8988T (cell line): ENCODE results near the gene TAF11L3.
"Not testable (repeated sequence)": the region's sequence is repeated elsewhere in the genome, so short reads cannot be mapped to it uniquely, and the experiment has no call there.

Experiments used
- DNase-seq: peaks from one replicate; pipeline ENCODE4 v3.0.0; 2011

Gene TAF11L3

DNA sequence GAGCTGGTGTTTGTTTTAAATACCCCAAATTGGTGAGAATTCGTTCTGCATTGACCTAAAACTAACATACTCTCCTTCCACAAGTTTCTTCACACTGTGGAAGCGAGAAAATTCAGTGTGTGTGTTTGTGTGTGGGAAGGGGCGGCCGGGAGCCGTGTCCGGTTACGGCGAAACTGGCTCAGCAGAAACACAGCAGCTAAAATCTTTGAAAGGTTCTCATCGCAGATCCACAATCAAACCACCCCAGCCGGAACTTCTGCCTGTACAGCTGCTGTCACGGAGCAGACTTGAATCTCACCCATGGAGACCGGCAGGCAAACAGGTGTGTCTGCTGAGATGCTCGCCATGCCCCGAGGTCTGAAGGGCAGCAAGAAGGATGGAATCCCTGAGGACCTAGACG is at the start of gene TAF11L3:
Gene TAF11L3, plus strand, starts transcription at position 301 of the 400 bp plus-strand sequence.
- not testable (repeated sequence) for DNase-seq

DNA sequence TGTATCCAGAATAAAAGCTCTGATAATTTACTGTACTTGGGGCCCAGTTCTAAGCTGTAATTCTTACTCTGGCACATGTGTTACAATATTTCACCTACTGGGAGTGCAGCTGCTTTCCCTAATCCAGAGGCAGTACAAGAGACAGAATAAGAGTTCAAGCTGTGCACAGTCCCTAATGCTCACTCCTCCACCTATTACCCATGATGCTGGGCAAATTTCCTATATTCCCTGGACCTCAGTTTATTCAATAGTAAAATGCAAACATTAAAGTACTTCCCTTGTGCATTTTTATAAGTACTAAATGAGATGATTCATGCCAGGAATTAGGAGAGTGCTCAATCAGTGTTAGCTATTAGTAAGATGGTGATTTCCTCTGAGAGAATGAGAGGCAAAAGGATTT is 48.1 kb upstream of the TAF11L3 start:
- DNase-seq, result no peak

DNA sequence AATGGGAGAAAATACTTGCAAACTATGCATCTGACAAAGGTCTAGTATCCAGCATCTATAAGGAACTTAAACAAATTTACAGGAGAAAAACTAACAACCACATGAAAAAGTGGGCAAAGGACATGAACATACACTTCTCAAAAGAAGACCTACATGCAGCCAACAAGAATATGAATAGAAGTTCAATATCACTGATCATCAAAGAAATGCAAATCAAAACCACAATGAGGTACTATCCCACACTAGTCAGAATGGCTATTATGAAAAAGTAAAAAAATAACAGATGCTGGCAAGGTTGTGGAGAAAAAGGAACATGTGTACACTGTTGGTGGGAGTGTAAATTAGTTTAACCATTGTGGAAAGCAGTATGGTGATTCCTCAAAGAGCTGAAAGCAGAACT is 43.1 kb upstream of the TAF11L3 start:
- not testable (repeated sequence) for DNase-seq

DNA sequence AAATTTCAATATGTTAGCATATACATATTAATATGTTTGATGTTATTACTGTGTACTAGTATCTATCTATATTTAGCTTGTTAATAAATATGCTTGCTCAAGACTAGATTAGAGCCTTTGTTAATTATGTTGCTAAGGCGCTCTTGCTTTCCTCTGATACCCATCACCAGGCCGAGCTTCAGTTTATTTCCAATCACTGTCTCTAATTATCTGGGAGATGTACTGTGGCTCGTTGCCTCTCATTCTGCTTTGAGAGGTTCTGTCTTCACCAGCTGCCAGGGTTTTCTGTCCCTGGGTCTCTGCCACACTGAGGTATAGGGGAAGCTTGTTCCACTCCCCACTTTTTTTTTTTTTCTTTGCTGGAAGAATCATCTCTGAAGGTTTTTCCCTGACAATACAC is 41.1 kb upstream of the TAF11L3 start:
- DNase-seq, result no peak

DNA sequence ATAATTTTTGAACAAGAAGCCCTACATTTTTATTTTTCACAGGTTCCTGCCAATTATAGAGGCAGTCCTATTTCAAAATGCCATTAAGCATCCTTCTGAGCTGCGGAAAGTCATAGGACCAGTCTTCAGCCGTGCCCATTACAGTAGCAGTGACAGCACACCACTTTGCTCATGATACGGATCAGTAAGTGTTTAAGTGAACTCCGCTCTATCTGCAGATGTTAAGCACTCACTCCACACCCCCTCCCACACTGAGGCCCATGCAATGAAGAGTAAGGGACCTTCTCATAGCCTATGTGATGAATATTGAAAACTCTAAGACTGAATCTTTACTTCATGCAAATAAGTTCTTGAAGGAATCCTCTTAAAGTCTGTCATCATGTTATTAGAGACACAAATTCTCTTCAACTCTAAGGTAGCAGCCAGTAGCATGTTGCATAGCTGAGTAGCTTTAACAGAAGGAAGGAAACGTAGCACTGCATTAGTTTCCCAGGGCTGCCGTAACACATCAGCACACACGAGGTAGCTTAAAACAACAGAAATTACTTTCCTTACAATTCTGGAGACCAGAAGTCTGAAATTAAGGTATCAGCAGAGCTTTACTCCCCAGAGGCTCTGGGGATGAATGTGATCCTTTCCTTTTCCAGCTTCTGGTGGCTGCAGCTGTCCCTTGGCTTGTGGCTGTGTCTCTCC is 40.4 kb upstream of the TAF11L3 start:
- no peak for DNase-seq

DNA sequence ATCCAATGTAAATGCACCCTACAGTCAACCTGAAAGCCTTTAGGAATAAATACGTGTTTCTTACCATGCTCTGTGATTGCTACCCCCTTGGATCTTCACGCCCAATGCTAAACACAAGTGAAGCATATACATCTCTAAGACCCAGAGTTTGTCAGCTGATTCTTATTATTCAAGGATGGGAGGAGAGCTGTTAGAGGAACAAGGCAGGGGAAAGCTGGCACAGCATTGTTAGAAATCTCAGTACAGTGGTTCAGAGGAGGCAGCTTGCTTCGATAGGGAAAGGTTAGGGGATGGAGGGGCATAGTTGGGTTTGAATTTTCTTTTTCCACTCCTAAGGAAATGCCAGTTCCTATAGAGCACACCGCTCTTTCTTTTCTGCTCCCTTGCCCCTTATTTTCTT is 36.8 kb upstream of the TAF11L3 start:
- no peak for DNase-seq

DNA sequence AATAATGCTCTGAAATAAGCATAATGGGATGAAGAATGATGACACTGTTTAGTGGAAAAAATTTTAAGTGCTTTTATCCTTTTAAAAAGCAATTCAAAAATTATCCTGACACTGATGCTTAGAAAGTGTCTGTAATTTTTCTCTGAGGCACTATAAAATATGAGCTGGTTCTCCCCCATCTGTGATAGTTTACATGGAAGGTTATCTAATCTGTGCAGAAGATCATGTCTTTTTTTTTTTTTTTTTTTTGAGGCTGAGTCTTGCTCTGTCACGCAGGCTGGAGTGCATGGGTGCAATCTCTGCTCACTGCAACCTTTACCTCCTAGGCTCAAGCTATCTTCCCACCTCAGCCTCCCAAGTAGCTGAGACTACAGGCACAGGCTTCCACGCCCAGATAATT is 35.4 kb upstream of the TAF11L3 start:
- DNase-seq, result no peak

DNA sequence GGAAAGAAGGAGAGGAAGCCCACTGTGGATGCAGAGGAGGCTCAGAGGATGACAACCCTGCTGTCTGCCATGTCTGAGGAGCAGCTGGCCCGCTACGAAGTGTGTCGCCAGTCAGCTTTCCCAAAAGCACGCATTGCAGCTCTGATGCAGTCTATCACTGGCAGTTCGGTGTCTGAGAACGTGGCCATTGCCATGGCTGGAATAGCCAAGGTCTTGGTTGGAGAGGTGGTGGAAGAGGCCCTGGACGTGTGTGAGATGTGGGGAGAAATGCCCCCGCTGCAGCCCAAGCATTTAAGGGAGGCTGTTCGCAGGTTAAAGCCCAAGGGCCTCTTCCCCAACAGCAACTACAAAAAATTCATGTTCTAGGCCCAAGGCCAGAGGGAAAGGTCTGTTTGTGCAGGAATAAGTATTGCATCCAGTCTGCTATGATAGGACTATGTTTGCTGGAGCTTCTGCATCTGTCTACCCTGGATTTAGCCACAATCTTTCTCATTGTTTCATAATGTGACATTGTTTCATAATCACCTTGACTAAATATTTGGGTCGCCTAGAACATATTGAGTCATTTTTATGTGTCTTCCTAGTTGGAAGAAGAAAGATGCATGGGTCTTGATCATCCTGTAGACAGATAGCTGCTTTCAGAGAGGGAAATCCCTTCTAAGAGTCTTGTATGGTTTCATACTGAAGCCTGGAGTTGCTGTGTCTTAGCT is 31.5 kb upstream of the TAF11L3 start:
- not testable (repeated sequence) for DNase-seq

DNA sequence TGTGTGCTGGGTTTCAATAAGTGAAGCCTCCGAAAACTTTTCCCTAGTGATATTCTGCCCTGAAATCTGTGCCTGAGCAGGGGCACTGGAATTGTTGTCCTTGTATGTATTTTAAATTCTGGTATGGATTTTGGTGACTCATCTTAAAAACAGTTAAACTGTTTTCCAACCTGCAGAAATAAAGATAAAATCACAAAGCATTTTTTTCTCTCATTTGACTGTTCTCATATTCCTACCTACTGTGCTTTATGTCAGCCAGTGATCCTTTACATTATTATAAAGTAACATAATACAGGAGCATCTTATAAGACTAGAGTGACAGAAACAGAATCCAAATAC is 31.0 kb upstream of the TAF11L3 start:
- no peak for DNase-seq

DNA sequence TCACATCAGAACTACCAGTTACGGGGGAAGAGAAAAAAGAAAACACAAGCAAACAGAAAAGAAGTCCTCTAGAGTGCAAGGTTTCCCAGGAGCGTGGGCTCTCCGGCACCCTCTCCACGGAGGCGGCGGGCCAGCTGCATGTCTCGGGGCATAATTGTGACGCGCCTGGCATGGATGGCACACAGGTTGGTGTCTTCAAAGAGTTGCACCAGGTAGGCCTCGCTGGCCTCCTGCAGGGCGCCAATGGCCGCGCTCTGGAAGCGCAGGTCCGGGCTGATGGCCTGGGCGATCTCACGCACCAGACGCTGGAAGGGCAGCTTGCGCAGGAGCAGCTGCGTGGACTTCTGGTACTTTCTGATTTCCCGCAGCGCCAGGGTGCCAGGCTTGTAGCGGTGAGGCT is 26.9 kb upstream of the TAF11L3 start:
- not testable (repeated sequence) for DNase-seq

DNA sequence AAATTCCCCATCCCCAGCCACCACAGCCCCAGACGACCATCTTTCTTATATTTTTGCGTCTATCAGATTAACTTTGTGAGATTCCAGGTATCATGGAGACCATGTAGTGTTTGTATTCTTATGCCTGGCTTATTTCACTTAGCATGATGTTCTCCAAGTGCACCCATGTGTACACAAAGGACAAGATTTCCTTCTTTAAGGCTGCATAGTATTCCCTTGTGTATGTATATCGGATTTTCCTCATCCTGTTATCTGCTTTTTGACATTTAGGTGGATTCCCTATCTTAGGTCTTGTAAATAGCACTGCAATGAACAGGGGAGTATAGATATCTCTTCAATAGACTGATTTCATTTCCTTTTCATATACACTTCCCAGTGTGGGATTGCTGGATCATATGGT is 25.4 kb upstream of the TAF11L3 start:
- DNase-seq, result no peak

DNA sequence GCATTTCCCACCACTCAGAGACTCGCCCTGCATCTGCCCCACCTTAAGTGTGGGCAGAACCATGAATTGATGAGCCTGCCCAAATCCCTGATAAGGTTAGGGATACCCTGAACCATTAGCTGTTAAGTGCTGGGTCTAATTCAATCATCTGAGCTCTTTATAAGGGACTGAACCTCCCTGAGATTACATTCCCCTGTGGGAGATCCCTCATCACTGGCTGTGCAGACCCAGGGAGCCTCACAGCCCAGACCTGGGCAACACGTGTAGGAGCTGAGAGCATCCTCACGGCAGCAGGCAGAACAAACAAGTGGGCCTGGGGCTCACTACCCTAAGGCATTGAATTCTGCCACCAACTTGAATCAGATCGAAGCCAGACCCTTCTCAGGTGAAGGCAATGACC is 20.7 kb upstream of the TAF11L3 start:
- no peak for DNase-seq

DNA sequence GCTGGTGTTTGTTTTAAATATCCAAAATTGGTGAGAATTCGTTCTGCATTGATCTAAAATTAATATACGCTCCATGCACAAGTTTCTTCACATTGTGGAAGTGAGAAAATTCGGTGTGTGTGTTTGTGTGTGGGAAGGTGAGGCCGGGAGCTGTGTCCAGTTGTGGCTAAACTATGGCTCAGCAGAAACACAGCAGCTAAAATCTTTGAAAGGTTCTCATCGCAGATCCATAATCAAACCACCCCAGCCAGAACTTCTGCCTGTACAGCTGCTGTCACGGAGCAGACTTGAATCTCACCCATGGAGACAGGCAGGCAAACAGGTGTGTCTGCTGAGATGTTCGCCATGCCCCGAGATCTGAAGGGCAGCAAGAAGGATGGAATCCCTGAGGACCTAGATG is 20.2 kb upstream of the TAF11L3 start, which contains the start of gene TAF11L2:
Gene TAF11L2, plus strand, starts transcription at position 301 of the 400 bp plus-strand sequence.
- DNase-seq, result not testable (repeated sequence)

DNA sequence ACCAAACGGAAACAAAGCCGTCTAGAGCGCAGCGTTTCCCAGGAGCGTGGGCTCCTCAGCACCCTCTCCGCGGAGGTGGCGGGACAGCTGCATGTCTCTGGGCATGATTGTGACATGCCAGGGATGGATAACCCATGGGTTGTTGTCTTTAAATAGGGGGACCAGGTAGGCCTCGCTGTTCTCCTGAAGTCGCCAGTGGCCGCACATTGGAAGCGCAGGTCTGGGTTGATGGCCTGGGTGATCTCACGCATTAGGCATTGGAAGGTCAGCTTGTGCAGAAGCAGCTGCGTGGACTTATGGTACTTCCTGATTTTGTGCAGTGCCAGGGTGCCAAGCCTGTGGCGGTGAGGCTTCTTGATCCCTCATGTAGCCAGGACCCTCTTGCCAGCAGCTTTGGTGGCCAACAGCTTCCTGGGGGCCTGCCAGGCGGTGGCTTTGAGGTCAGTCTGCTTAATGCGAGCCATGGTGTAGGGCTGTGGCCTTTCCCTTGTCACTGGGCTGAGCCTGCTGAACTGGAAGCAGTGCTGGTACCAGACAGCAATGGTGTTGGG is 6.3 kb upstream of the TAF11L3 start:
- no peak for DNase-seq

DNA sequence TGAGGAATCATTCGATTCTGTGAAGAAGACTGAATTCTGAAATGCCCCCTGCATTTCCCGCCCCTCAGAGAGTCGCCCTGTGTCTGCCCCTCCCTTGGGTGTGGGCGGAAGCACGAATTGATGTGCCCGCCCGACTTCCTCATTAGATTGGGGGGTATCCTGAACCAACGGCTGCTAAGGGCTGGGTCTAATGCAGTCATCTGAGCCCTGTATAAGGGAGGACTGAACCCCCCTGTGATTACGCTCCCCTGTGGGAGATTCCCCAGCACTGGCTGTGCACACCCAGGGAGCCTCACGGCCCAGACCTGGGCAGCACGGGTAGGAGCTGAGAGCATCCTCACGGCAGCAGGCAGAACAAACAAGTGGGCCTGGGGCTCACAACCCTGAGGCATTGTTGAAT is 641 bp upstream of the TAF11L3 start:
- not testable (repeated sequence) for DNase-seq

DNA sequence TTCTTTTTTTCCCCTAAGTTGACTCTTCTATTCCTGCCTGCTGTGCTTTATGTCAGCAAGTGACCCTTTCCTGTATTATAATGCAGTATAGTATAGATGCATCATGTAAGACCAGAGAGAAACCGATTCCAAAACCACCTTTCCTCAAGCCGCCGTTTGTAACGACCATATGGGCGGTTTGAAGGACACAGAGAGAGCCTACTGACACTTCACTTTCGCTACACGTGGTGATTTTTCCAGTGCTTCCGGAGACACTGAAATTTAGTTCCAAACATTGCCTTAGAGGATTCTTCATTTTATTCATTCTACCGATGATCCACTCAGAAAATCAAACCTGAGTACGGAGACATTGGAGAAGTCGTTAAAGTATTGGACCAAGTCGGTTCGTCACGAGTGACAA is 1.3 kb downstream of the TAF11L3 start:
- not testable (repeated sequence) for DNase-seq

DNA sequence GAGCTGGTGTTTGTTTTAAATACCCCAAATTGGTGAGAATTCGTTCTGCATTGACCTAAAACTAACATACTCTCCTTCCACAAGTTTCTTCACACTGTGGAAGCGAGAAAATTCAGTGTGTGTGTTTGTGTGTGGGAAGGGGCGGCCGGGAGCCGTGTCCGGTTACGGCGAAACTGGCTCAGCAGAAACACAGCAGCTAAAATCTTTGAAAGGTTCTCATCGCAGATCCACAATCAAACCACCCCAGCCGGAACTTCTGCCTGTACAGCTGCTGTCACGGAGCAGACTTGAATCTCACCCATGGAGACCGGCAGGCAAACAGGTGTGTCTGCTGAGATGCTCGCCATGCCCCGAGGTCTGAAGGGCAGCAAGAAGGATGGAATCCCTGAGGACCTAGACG is 3.3 kb downstream of the TAF11L3 start, which contains the start of gene TAF11L4:
Gene TAF11L4, plus strand, starts transcription at position 301 of the 400 bp plus-strand sequence.
- DNase-seq, result not testable (repeated sequence)

DNA sequence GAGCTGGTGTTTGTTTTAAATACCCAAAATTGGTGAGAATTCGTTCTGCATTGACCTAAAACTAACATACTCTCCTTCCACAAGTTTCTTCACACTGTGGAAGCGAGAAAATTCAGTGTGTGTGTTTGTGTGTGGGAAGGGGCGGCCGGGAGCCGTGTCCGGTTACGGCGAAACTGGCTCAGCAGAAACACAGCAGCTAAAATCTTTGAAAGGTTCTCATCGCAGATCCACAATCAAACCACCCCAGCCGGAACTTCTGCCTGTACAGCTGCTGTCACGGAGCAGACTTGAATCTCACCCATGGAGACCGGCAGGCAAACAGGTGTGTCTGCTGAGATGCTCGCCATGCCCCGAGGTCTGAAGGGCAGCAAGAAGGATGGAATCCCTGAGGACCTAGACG is 6.8 kb downstream of the TAF11L3 start, which contains the start of gene TAF11L5:
Gene TAF11L5, plus strand, starts transcription at position 301 of the 400 bp plus-strand sequence.
- DNase-seq, result not testable (repeated sequence)

DNA sequence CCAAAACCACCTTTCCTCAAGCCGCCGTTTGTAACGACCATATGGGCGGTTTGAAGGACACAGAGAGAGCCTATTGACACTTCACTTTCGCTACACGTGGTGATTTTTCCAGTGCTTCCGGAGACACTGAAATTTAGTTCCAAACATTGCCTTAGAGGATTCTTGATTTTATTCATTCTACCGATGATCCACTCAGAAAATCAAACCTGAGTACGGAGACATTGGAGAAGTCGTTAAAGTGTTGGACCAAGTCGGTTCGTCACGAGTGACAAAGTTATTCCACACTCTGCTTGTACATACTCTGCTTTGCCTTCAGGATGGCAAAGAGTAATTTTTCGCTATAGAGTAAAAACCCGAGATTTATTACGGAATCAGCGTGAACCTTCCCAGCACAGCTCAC is 8.3 kb downstream of the TAF11L3 start:
- not testable (repeated sequence) for DNase-seq

DNA sequence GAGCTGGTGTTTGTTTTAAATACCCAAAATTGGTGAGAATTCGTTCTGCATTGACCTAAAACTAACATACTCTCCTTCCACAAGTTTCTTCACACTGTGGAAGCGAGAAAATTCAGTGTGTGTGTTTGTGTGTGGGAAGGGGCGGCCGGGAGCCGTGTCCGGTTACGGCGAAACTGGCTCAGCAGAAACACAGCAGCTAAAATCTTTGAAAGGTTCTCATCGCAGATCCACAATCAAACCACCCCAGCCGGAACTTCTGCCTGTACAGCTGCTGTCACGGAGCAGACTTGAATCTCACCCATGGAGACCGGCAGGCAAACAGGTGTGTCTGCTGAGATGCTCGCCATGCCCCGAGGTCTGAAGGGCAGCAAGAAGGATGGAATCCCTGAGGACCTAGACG is 10.2 kb downstream of the TAF11L3 start, which contains the start of gene TAF11L6:
Gene TAF11L6, plus strand, starts transcription at position 301 of the 400 bp plus-strand sequence.
- DNase-seq, result not testable (repeated sequence)
